Endodermal cell (in vitro differentiated cells): ENCODE measurements around the gene ESYT3. TPM values are rescaled to one million over a fixed set of nuclear protein-coding genes. Genes with fewer than 3 reads are reported as not detected.
A peak's percentile ranks its signal among the peaks of the same experiment; 100 is the strongest.

ENCODE experiments used
- DNase-seq: peaks from one replicate; pipeline ENCODE4 v3.0.0-alpha.2; 2017
- H3K27ac ChIP-seq: 2 replicates; pipeline ENCODE4 v1.5.1; 2013; ENCODE audit warnings: mild to moderate bottlenecking, low read depth, low read length, moderate library complexity
- H3K27me3 ChIP-seq: 2 replicates; pipeline ENCODE4 v1.6.1; 2013; ENCODE audit warnings: mild to moderate bottlenecking, low read length, moderate library complexity; ENCODE audit not compliant: insufficient read depth, control insufficient read depth, poor library complexity, severe bottlenecking
- H3K36me3 ChIP-seq: 2 replicates; pipeline ENCODE4 v1.7.0; 2013; ENCODE audit warnings: mild to moderate bottlenecking, low read length, moderate library complexity; ENCODE audit not compliant: control insufficient read depth, insufficient read depth
- H3K4me1 ChIP-seq: one replicate; pipeline ENCODE4 v1.7.0; 2013; ENCODE audit warnings: low read length; ENCODE audit not compliant: control insufficient read depth, insufficient read depth
- H3K4me3 ChIP-seq: 2 replicates; pipeline ENCODE4 v1.5.1; 2013; ENCODE audit warnings: mild to moderate bottlenecking, low read length, moderate library complexity
- H3K9ac ChIP-seq: 2 replicates; pipeline ENCODE4 v1.6.1; 2013; ENCODE audit warnings: mild to moderate bottlenecking, low read length, moderate library complexity; ENCODE audit not compliant: poor library complexity, severe bottlenecking; ENCODE audit errors: extremely low read depth
- H3K9me3 ChIP-seq: 2 replicates; pipeline ENCODE4 v1.6.1; 2013; ENCODE audit warnings: mild to moderate bottlenecking, low read length, moderate library complexity; ENCODE audit not compliant: control insufficient read depth
- H3K27ac Mint-ChIP-seq: 2 replicates; pipeline ENCODE4 v1.8.0; 2020; ENCODE audit warnings: mixed read lengths
- H3K27me3 Mint-ChIP-seq: 2 replicates; pipeline ENCODE4 v1.8.0; 2021; ENCODE audit warnings: mild to moderate bottlenecking, mixed read lengths; ENCODE audit not compliant: insufficient read depth
- H3K36me3 Mint-ChIP-seq: 2 replicates; pipeline ENCODE4 v1.8.0; 2020; ENCODE audit warnings: low read depth, mixed read lengths
- H3K4me1 Mint-ChIP-seq: 2 replicates; pipeline ENCODE4 v1.8.0; 2020; ENCODE audit warnings: mixed read lengths
- H3K4me3 Mint-ChIP-seq: 2 replicates; pipeline ENCODE4 v1.8.0; 2020; ENCODE audit warnings: mild to moderate bottlenecking, moderate library complexity, mixed read lengths
- H3K9me3 Mint-ChIP-seq: 2 replicates; pipeline ENCODE4 v1.8.0; 2020; ENCODE audit warnings: mild to moderate bottlenecking, mixed read lengths
- CTCF ChIP-seq: fragments of 200-600 bp; sonication (generic); conservative IDR thresholded peaks from 2 replicates; pipeline ENCODE4 v1.5.0; 2021; ENCODE audit warnings: antibody characterized with exemption, mild to moderate bottlenecking
- WGBS, 2 experiments: methylation state at CpG; one replicate each; pipeline versions ENCODE4 v1.1.5 to v1.1.7; 2013; ENCODE audit warnings: missing lambda C conversion rate in 2 of 2, mixed read lengths in 1 of 2; ENCODE audit not compliant: insufficient coverage in 1 of 2, insufficient read length in 1 of 2; 5-methylcytosine and 5-hydroxymethylcytosine counted together
- total RNA-seq, 2 donors: library from RNA; stranded (reverse); fragmentation: NEBNext Ultra II Directional in 1 of 2; extraction: Animal tissue kit (Norgen Biotek cat#: 25700) in 1 of 2; gene quantifications; 2 replicates in 1 of 2; 3 replicates in 1 of 2; pipeline ENCODE4 v1.2.1, GENCODE V29; 2021

The ESYT3 gene
- total RNA-seq, 2 donors from 2014 or later = 7.7 to 10.2 TPM

DNA sequence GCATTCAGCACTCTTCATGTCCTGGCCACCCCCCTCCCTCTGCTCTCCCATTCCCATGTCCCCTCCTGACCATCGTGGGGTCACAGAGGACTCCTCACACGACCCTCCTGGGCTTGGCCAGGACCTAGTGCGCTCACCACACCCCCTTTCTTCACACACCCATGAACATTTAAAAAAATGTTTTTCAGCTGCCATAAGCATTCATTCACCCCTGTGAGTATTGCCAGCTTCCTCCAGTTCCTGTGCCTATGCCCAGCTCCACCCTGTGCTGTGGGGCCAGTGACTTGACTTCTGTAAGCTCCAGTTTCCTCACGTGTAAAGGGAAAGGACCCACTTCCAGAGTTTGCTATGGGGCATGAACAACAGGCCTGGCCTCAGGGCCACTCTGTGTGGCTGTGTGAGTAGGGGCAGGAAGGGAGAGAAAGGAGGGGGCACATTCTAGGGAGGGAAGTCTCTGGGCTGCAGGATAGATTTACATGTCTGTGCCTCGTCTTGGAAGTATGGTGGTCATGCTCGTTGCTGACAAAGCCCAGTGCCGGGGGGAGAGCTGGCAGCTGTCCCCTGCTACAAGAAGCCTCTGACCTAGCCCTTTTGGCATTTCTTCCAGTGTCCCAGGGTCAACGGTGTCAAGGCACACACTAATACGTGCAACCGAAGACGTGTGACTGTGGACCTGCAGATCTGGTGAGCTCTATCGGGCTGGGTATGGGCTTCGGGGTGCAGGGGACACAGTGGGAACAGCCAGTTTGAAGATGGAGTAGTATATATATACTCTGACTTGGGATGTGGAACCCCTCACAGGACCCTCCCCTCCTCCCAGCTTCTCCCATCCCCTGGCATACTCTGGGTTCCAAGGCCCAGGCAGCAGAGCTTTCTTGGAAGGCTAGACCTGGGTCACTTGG, 22.8 kb downstream of the ESYT3 start:
- Mint-ChIP-seq H3K4me3 (no peak overlapping the region), H3K27me3 (no peaks in the 10 kb centered on the region), H3K36me3 (peaks cover 25% of the 10 kb centered on the region), H3K9me3 (peaks cover 8% of the 10 kb centered on the region), H3K27ac (peak overlapping the region; percentile 49), H3K4me1 (no peaks in the 10 kb centered on the region)
- Histone ChIP-seq H3K27ac (no peak overlapping the region), H3K9me3 (no peaks in the 10 kb centered on the region), H3K36me3 (no peaks in the 10 kb centered on the region), H3K9ac (no peak overlapping the region), H3K27me3 (no peaks in the 10 kb centered on the region), H3K4me1 (peaks cover 3% of the 10 kb centered on the region), H3K4me3 (no peak overlapping the region)
- TF ChIP-seq CTCF = no peak
- 90 to 98% methylated on average over 7 to 13 of the region's 13 CpGs for WGBS, 2 experiments
- DNase-seq = peak; percentile 46

DNA sequence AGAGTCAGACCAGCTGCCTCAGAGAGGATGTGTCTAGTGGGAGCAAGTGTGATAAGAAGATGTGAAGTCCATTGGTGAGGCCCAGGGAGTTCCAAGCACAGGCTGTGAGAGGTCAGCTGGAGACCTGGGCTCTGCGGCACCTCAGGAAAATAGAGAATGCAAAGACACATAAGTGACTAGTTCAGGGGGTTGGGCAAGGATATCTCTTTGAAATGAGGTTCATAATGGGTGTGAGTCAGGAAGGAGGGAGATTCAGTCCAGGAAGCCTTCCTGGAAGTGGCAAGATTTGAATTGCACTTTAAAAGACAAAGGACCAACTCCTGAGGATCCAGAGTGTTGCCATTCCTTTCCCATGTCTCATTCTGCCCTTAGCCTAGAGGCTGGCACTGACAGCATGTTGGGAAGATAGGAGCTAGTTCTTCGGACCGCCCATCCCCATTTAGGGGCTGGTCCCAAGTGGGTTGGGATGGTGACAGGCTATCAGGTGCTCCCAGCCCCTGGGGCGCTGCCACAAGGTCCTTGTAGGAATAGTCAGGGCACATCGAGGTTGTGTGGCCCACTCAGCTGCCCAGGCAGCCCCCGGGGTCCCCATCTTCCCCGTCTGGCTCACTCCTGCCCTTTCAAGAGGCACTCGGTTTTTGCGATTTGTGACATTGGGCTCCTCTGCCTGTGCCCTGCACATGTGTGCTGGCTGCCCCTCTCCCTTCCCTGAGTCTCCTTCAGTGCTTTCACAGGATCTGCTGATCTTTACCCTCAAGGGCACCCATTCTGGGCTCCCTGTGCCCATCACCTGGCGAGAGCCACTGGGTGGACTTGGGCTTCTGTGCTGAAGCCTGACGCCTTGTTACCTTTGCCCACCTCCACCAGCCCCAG, 23.7 kb downstream of the ESYT3 start:
- Histone ChIP-seq H3K4me1 (peaks cover 3% of the 10 kb centered on the region), H3K9me3 (no peaks in the 10 kb centered on the region), H3K27ac (no peak overlapping the region), H3K4me3 (no peak overlapping the region), H3K9ac (no peak overlapping the region), H3K27me3 (no peaks in the 10 kb centered on the region), H3K36me3 (no peaks in the 10 kb centered on the region)
- H3K9me3 Mint-ChIP-seq = peaks cover 8% of the 10 kb centered on the region
- no peaks in the 10 kb centered on the region for H3K27me3 Mint-ChIP-seq
- H3K36me3 Mint-ChIP-seq = peaks cover 25% of the 10 kb centered on the region
- DNase-seq = peak; percentile 45
- peak overlapping the region; percentile 53 for H3K27ac Mint-ChIP-seq
- H3K4me3 Mint-ChIP-seq = no peak overlapping the region
- no peaks in the 10 kb centered on the region for H3K4me1 Mint-ChIP-seq
- no peak for TF ChIP-seq CTCF
- WGBS, 2 experiments = 81 to 83% methylated on average over 7 to 11 of the region's 11 CpGs

DNA sequence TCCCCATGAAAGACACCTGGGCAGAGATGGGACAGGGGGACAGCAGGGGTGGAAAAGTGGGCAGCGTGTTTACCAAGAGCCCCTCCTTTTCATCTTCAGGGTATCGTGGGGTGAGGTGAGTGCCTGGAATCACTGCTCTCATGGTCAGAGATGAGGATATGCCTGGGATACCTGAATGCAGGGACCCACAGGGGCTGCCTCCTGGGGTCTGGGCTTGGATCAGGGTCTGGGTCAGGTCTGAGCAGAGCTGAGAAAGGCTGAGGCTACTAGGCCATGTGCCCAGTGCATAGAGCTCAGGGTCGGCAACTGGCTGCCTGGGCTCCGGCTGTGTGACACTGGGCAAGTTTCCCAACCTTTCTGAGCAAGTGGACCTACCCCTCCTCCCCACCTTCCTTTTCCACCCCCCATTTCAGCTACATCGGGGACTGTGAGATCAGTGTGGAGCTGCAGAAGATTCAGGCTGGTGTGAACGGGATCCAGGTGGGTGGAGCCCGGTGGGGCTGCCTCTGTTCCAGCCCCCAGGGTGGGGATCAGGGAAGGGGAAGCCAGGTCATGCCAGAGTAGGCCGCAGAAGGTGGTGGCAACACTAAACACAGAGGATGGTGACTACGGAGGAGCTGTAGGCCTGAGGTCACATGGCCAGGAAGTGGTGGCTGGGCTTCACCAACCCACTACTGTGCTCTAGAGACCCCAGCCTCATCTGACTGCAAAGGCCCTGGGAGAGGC, 24.5 kb downstream of the ESYT3 start:
- no peak for TF ChIP-seq CTCF
- peaks cover 3% of the 10 kb centered on the region for H3K4me1 ChIP-seq
- DNase-seq = peak; percentile 38
- H3K36me3 ChIP-seq = no peaks in the 10 kb centered on the region
- H3K9ac ChIP-seq = no peak overlapping the region
- Mint-ChIP-seq H3K27me3 (no peaks in the 10 kb centered on the region), H3K36me3 (peaks cover 25% of the 10 kb centered on the region), H3K9me3 (peaks cover 8% of the 10 kb centered on the region), H3K27ac (peak overlapping the region; percentile 61), H3K4me1 (no peaks in the 10 kb centered on the region), H3K4me3 (no peak overlapping the region)
- no peaks in the 10 kb centered on the region for H3K9me3 ChIP-seq
- no peaks in the 10 kb centered on the region for H3K27me3 ChIP-seq
- 81 to 91% methylated on average over 4 to 9 of the region's 9 CpGs for WGBS, 2 experiments
- no peak overlapping the region for H3K27ac ChIP-seq
- H3K4me3 ChIP-seq = no peak overlapping the region
